ENCODE results near the gene LRBA. TPM values are rescaled to one million over a fixed set of nuclear protein-coding genes. Genes with fewer than 3 reads are reported as not detected.

The LRBA gene
- total and polyA plus RNA-seq, 2 donors = 18.4 to 38.6 TPM

GRCh38 chr4:150903603-150904002, 111.5 kb downstream of the LRBA start:
- H3K4me1 ChIP-seq (ENCODE audit: control insufficient read depth in 2 of 2, insufficient read depth in 2 of 2, low read length in 2 of 2) = no peaks in the 10 kb centered on the region
- no peak overlapping the region for H3K27ac ChIP-seq (ENCODE audit: low read depth in 1 of 2, low read length in 1 of 2)
- H3K27me3 ChIP-seq (ENCODE audit: control insufficient read depth in 2 of 2, insufficient read depth in 1 of 2, low read length in 1 of 2) = no peaks in the 10 kb centered on the region
- H3K36me3 ChIP-seq (ENCODE audit: control insufficient read depth in 2 of 2, insufficient read depth in 2 of 2, low read length in 1 of 2) = peaks cover 4 to 28% of the 10 kb centered on the region in 2 donors
- H3K9me3 ChIP-seq (ENCODE audit: control insufficient read depth in 2 of 2, insufficient read depth in 1 of 2, low read length in 1 of 2) = no peaks in the 10 kb centered on the region
- H3K4me3 ChIP-seq (ENCODE audit: low read length in 2 of 2) = no peak overlapping the region
- 72% methylated on average over 2 of the region's 2 CpGs for WGBS
- DNase-seq (ENCODE audit: low read depth in 6 of 9, low spot score in 9 of 9) = no peak

GRCh38 chr4:150896497-150896896, 118.6 kb downstream of the LRBA start:
- no peaks in the 10 kb centered on the region for H3K27me3 ChIP-seq (ENCODE audit: control insufficient read depth in 2 of 2, insufficient read depth in 1 of 2, low read length in 1 of 2)
- no peaks in the 10 kb centered on the region for H3K9me3 ChIP-seq (ENCODE audit: control insufficient read depth in 2 of 2, insufficient read depth in 1 of 2, low read length in 1 of 2)
- no peak for DNase-seq (ENCODE audit: low read depth in 6 of 9, low spot score in 9 of 9)
- peaks cover 4 to 21% of the 10 kb centered on the region in 2 donors for H3K36me3 ChIP-seq (ENCODE audit: control insufficient read depth in 2 of 2, insufficient read depth in 2 of 2, low read length in 1 of 2)
- no peaks in the 10 kb centered on the region for H3K4me1 ChIP-seq (ENCODE audit: control insufficient read depth in 2 of 2, insufficient read depth in 2 of 2, low read length in 2 of 2)
- no peak overlapping the region for H3K4me3 ChIP-seq (ENCODE audit: low read length in 2 of 2)
- H3K27ac ChIP-seq (ENCODE audit: low read depth in 1 of 2, low read length in 1 of 2) = no peak overlapping the region
- 94% methylated on average over 1 of the region's 1 CpG for WGBS

GRCh38 chr4:150890246-150890645, 124.8 kb downstream of the LRBA start:
- over 99% methylated on average over 2 of the region's 2 CpGs for WGBS
- DNase-seq (ENCODE audit: low read depth in 6 of 9, low spot score in 9 of 9) = no peak

GRCh38 chr4:150889306-150889705, 125.8 kb downstream of the LRBA start:
- no peaks in the 10 kb centered on the region for H3K4me1 ChIP-seq (ENCODE audit: control insufficient read depth in 2 of 2, insufficient read depth in 2 of 2, low read length in 2 of 2)
- peaks cover 0 to 4% of the 10 kb centered on the region in 2 donors for H3K36me3 ChIP-seq (ENCODE audit: control insufficient read depth in 2 of 2, insufficient read depth in 2 of 2, low read length in 1 of 2)
- no peak overlapping the region for H3K27ac ChIP-seq (ENCODE audit: low read depth in 1 of 2, low read length in 1 of 2)
- H3K4me3 ChIP-seq (ENCODE audit: low read length in 2 of 2) = no peak overlapping the region
- DNase-seq (ENCODE audit: low read depth in 6 of 9, low spot score in 9 of 9) = no peak
- no peaks in the 10 kb centered on the region for H3K9me3 ChIP-seq (ENCODE audit: control insufficient read depth in 2 of 2, insufficient read depth in 1 of 2, low read length in 1 of 2)
- 98% methylated on average over 4 of the region's 4 CpGs for WGBS
- no peaks in the 10 kb centered on the region for H3K27me3 ChIP-seq (ENCODE audit: control insufficient read depth in 2 of 2, insufficient read depth in 1 of 2, low read length in 1 of 2)

More at GRCh38 chr4:150890246-150890645, 124.8 kb downstream of the LRBA start:
- no peak overlapping the region for H3K27ac ChIP-seq (ENCODE audit: low read depth in 1 of 2, low read length in 1 of 2)
- no peaks in the 10 kb centered on the region for H3K4me1 ChIP-seq (ENCODE audit: control insufficient read depth in 2 of 2, insufficient read depth in 2 of 2, low read length in 2 of 2)
- no peak overlapping the region for H3K4me3 ChIP-seq (ENCODE audit: low read length in 2 of 2)
- no peaks in the 10 kb centered on the region for H3K27me3 ChIP-seq (ENCODE audit: control insufficient read depth in 2 of 2, insufficient read depth in 1 of 2, low read length in 1 of 2)
- H3K9me3 ChIP-seq (ENCODE audit: control insufficient read depth in 2 of 2, insufficient read depth in 1 of 2, low read length in 1 of 2) = no peaks in the 10 kb centered on the region
- peaks cover 0 to 4% of the 10 kb centered on the region in 2 donors for H3K36me3 ChIP-seq (ENCODE audit: control insufficient read depth in 2 of 2, insufficient read depth in 2 of 2, low read length in 1 of 2)

- DNase-seq (ENCODE audit: low read depth in 6 of 9, low spot score in 9 of 9) = no peak
- Histone ChIP-seq H3K27me3 (ENCODE audit: control insufficient read depth in 2 of 2, insufficient read depth in 1 of 2, low read length in 1 of 2) (no peaks in the 10 kb centered on the region), H3K4me1 (ENCODE audit: control insufficient read depth in 2 of 2, insufficient read depth in 2 of 2, low read length in 2 of 2) (no peaks in the 10 kb centered on the region), H3K36me3 (ENCODE audit: control insufficient read depth in 2 of 2, insufficient read depth in 2 of 2, low read length in 1 of 2) (peaks cover 0 to 4% of the 10 kb centered on the region in 2 donors), H3K27ac (ENCODE audit: low read depth in 1 of 2, low read length in 1 of 2) (no peak overlapping the region), H3K9me3 (ENCODE audit: control insufficient read depth in 2 of 2, insufficient read depth in 1 of 2, low read length in 1 of 2) (no peaks in the 10 kb centered on the region), H3K4me3 (ENCODE audit: low read length in 2 of 2) (no peak overlapping the region)
Observed at GRCh38 chr4:150888625-150889024, 126.5 kb downstream of the LRBA start.

- Histone ChIP-seq H3K27me3 (ENCODE audit: control insufficient read depth in 2 of 2, insufficient read depth in 1 of 2, low read length in 1 of 2) (no peaks in the 10 kb centered on the region), H3K27ac (ENCODE audit: low read depth in 1 of 2, low read length in 1 of 2) (no peak overlapping the region), H3K36me3 (ENCODE audit: control insufficient read depth in 2 of 2, insufficient read depth in 2 of 2, low read length in 1 of 2) (peaks cover 0 to 4% of the 10 kb centered on the region in 2 donors), H3K4me3 (ENCODE audit: low read length in 2 of 2) (no peak overlapping the region), H3K9me3 (ENCODE audit: control insufficient read depth in 2 of 2, insufficient read depth in 1 of 2, low read length in 1 of 2) (no peaks in the 10 kb centered on the region), H3K4me1 (ENCODE audit: control insufficient read depth in 2 of 2, insufficient read depth in 2 of 2, low read length in 2 of 2) (no peaks in the 10 kb centered on the region)
- no peak for DNase-seq (ENCODE audit: low read depth in 6 of 9, low spot score in 9 of 9)
- WGBS = 49% methylated on average over 1 of the region's 1 CpG
Observed at GRCh38 chr4:150888217-150888616, 126.9 kb downstream of the LRBA start.

GRCh38 chr4:150886597-150886996, 128.5 kb downstream of the LRBA start:
- no peaks in the 10 kb centered on the region for H3K9me3 ChIP-seq (ENCODE audit: control insufficient read depth in 2 of 2, insufficient read depth in 1 of 2, low read length in 1 of 2)
- 97% methylated on average over 1 of the region's 1 CpG for WGBS
- H3K36me3 ChIP-seq (ENCODE audit: control insufficient read depth in 2 of 2, insufficient read depth in 2 of 2, low read length in 1 of 2) = no peaks in the 10 kb centered on the region
- H3K4me3 ChIP-seq (ENCODE audit: low read length in 2 of 2) = no peak overlapping the region
- no peak overlapping the region for H3K27ac ChIP-seq (ENCODE audit: low read depth in 1 of 2, low read length in 1 of 2)
- no peak for DNase-seq (ENCODE audit: low read depth in 6 of 9, low spot score in 9 of 9)
- H3K4me1 ChIP-seq (ENCODE audit: control insufficient read depth in 2 of 2, insufficient read depth in 2 of 2, low read length in 2 of 2) = no peaks in the 10 kb centered on the region
- H3K27me3 ChIP-seq (ENCODE audit: control insufficient read depth in 2 of 2, insufficient read depth in 1 of 2, low read length in 1 of 2) = no peaks in the 10 kb centered on the region

GRCh38 chr4:150884625-150885024, 130.5 kb downstream of the LRBA start:
- Histone ChIP-seq H3K4me3 (ENCODE audit: low read length in 2 of 2) (no peak overlapping the region), H3K36me3 (ENCODE audit: control insufficient read depth in 2 of 2, insufficient read depth in 2 of 2, low read length in 1 of 2) (peaks cover 0 to 7% of the 10 kb centered on the region in 2 donors), H3K9me3 (ENCODE audit: control insufficient read depth in 2 of 2, insufficient read depth in 1 of 2, low read length in 1 of 2) (peaks cover 0 to 5% of the 10 kb centered on the region in 2 donors), H3K4me1 (ENCODE audit: control insufficient read depth in 2 of 2, insufficient read depth in 2 of 2, low read length in 2 of 2) (no peaks in the 10 kb centered on the region), H3K27ac (ENCODE audit: low read depth in 1 of 2, low read length in 1 of 2) (no peak overlapping the region), H3K27me3 (ENCODE audit: control insufficient read depth in 2 of 2, insufficient read depth in 1 of 2, low read length in 1 of 2) (no peaks in the 10 kb centered on the region)
- WGBS = 93% methylated on average over 1 of the region's 1 CpG
- no peak for DNase-seq (ENCODE audit: low read depth in 6 of 9, low spot score in 9 of 9)

GRCh38 chr4:150875367-150875766, 139.7 kb downstream of the LRBA start:
- Histone ChIP-seq H3K36me3 (ENCODE audit: control insufficient read depth in 2 of 2, insufficient read depth in 2 of 2, low read length in 1 of 2) (peaks cover 4 to 9% of the 10 kb centered on the region in 2 donors), H3K4me1 (ENCODE audit: control insufficient read depth in 2 of 2, insufficient read depth in 2 of 2, low read length in 2 of 2) (no peaks in the 10 kb centered on the region), H3K27me3 (ENCODE audit: control insufficient read depth in 2 of 2, insufficient read depth in 1 of 2, low read length in 1 of 2) (no peaks in the 10 kb centered on the region), H3K27ac (ENCODE audit: low read depth in 1 of 2, low read length in 1 of 2) (no peak overlapping the region), H3K9me3 (ENCODE audit: control insufficient read depth in 2 of 2, insufficient read depth in 1 of 2, low read length in 1 of 2) (peaks cover 0 to 4% of the 10 kb centered on the region in 2 donors), H3K4me3 (ENCODE audit: low read length in 2 of 2) (no peak overlapping the region)
- no peak for DNase-seq (ENCODE audit: low read depth in 6 of 9, low spot score in 9 of 9)
- 97% methylated on average over 1 of the region's 1 CpG for WGBS
